ENCODE data around the gene PTPRT. TPM values are rescaled to one million over a fixed set of nuclear protein-coding genes. Genes with fewer than 3 reads are reported as not detected.

The PTPRT gene
- total and polyA plus RNA-seq, 2 of the 13 experiments (the other 11 are each of a cell fraction or from before 2014, with no cell fraction given) = under 0.01 to 0.09 TPM

DNA sequence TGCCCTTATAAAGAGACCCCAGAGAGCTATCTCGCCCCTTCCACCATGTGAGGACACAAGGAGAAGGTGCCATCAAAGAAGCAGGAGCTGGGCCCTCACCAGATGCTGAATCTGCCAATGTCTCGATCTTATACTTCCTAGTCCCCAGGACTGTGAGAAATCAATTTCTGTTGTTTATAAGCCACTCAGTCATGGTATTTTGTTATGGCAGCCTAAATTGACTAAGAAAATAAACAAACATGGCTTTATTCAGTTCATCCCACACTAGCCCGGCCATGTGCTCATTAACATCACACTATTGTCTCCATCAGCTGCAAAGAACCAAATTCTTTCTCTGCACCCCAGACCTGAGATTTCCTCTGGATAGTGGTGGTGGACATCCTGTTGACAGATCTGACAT lies 302.4 kb downstream of the PTPRT start (continued):
- TF ChIP-seq, protein P1, sequence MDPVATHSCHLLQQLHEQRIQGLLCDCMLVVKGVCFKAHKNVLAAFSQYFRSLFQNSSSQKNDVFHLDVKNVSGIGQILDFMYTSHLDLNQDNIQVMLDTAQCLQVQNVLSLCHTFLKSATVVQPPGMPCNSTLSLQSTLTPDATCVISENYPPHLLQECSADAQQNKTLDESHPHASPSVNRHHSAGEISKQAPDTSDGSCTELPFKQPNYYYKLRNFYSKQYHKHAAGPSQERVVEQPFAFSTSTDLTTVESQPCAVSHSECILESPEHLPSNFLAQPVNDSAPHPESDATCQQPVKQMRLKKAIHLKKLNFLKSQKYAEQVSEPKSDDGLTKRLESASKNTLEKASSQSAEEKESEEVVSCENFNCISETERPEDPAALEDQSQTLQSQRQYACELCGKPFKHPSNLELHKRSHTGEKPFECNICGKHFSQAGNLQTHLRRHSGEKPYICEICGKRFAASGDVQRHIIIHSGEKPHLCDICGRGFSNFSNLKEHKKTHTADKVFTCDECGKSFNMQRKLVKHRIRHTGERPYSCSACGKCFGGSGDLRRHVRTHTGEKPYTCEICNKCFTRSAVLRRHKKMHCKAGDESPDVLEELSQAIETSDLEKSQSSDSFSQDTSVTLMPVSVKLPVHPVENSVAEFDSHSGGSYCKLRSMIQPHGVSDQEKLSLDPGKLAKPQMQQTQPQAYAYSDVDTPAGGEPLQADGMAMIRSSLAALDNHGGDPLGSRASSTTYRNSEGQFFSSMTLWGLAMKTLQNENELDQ (CRISPR knock-in tag; IDR thresholded peaks at IDR 0.05; ENCODE audit: borderline replicate concordance) = no peak
- TF ChIP-seq ZNF780A (CRISPR knock-in tag; IDR thresholded peaks at IDR 0.05) (no peak), KLF15 (CRISPR knock-in tag; IDR thresholded peaks at IDR 0.05; ENCODE audit: borderline replicate concordance) (no peak), ZBTB38 (CRISPR knock-in tag; IDR thresholded peaks at IDR 0.05) (no peak), ZC3H13 (CRISPR knock-in tag; IDR thresholded peaks at IDR 0.05) (no peak)
- TF ChIP-seq, protein P2, sequence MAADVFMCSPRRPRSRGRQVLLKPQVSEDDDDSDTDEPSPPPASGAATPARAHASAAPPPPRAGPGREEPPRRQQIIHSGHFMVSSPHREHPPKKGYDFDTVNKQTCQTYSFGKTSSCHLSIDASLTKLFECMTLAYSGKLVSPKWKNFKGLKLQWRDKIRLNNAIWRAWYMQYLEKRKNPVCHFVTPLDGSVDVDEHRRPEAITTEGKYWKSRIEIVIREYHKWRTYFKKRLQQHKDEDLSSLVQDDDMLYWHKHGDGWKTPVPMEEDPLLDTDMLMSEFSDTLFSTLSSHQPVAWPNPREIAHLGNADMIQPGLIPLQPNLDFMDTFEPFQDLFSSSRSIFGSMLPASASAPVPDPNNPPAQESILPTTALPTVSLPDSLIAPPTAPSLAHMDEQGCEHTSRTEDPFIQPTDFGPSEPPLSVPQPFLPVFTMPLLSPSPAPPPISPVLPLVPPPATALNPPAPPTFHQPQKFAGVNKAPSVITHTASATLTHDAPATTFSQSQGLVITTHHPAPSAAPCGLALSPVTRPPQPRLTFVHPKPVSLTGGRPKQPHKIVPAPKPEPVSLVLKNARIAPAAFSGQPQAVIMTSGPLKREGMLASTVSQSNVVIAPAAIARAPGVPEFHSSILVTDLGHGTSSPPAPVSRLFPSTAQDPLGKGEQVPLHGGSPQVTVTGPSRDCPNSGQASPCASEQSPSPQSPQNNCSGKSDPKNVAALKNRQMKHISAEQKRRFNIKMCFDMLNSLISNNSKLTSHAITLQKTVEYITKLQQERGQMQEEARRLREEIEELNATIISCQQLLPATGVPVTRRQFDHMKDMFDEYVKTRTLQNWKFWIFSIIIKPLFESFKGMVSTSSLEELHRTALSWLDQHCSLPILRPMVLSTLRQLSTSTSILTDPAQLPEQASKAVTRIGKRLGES (CRISPR knock-in tag; IDR thresholded peaks at IDR 0.05; ENCODE audit: borderline replicate concordance) = no peak

DNA sequence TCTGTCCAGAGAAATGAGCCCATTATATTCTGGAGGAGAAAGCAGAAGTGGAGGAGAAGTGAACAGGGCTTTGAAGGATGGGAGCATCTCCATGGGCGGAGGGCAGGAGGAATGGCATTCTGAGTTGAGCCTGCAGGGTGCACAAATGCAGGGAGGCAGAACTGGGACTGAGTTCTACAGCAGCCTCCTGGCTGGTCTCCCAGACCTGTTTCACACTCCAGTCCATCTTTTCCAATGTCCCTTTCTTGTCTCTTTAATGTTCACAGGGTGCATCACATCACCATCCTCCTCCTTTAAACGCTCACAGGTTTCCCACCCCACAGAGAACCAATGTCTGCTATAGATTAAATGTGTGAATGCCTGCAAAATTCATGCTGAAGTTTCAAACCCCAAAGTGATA lies 302.9 kb downstream of the PTPRT start:
- Histone ChIP-seq H3K79me2 (ENCODE audit: insufficient read depth, low read length) (no peaks in the 10 kb centered on the region), H3K4me3 (replicated peaks in 1 of 3; ENCODE audit: insufficient read depth in 1 of 3, low read depth in 2 of 3, low read length in 3 of 3) (no peak overlapping the region), H3K4me1 (ENCODE audit: insufficient read depth, low read length) (no peaks in the 10 kb centered on the region), H3K27ac (ENCODE audit: extremely low read length, insufficient read depth, low read length) (no peak overlapping the region), H4K20me1 (ENCODE audit: insufficient read depth, low read length) (no peaks in the 10 kb centered on the region), H2AFZ (ENCODE audit: low read length) (no peak overlapping the region), H3K9ac (ENCODE audit: insufficient read depth, low read depth, low read length) (no peak overlapping the region), H3K27me3 (ENCODE audit: control insufficient read depth in 1 of 2, insufficient read depth in 2 of 2, low read length in 2 of 2) (no peaks in the 10 kb centered on the region), H3K9me3 (ENCODE audit: low read length) (peaks cover 32% of the 10 kb centered on the region), H3K36me3 (replicated peaks in 1 of 2; ENCODE audit: control insufficient read depth in 1 of 2, insufficient read depth in 2 of 2, low read length in 2 of 2) (no peaks in the 10 kb centered on the region), H3K4me2 (ENCODE audit: low read depth, low read length) (no peak overlapping the region)
- DNase-seq (ENCODE audit: low spot score) (no peak), ATAC-seq (no peak), FAIRE-seq (no peak)
- in situ Hi-C loops (cut with HindIII; ENCODE audit: extremely low pct_ligation_motif_present, low pct_unique_long_range_greater_than_20kb) (no loop called here), intact Hi-C loops (cut with micrococcal nuclease; ENCODE audit: unreplicated experiment) (no loop called here)
- 1% methylated on average over 2 of the region's 2 CpGs for WGBS (ENCODE audit: low lambda C conversion rate)
- TF ChIP-seq ASH2L (IDR thresholded peaks at IDR 0.05; ENCODE audit: insufficient read length, low read depth, low read length) = no peak
- no peak for TF ChIP-seq TARDBP (CRISPR knock-in tag; IDR thresholded peaks at IDR 0.05)
- no peak for TF ChIP-seq TOE1 (CRISPR knock-in tag; IDR thresholded peaks at IDR 0.05)
- TF ChIP-seq NFYC (CRISPR knock-in tag; IDR thresholded peaks at IDR 0.05) = no peak
- no peak for TF ChIP-seq FOSL1 (CRISPR knock-in tag; IDR thresholded peaks at IDR 0.05; ENCODE audit: borderline replicate concordance)
- TF ChIP-seq ZBTB38 (CRISPR knock-in tag; IDR thresholded peaks at IDR 0.05) = no peak
- TF ChIP-seq CENPX (CRISPR knock-in tag; IDR thresholded peaks at IDR 0.05) = no peak
- TF ChIP-seq BORCS8-MEF2B (CRISPR knock-in tag; IDR thresholded peaks at IDR 0.05) = no peak
- no peak for TF ChIP-seq RBM22 (optimal IDR thresholded peaks at IDR 0.05; ENCODE audit: low read length)
- no peak for TF ChIP-seq ZNF282 (IDR thresholded peaks at IDR 0.05; ENCODE audit: partially characterized antibody)
- no peak for TF ChIP-seq ZSCAN25 (CRISPR knock-in tag; IDR thresholded peaks at IDR 0.05)
- no peak for TF ChIP-seq GTF2F1 (IDR thresholded peaks at IDR 0.05; ENCODE audit: low read length)
- no TSS peak for BruUV-seq (replicated peaks)
- POLR2A ChIA-PET = no interaction called here
- CTCF ChIA-PET (ENCODE audit: low intra/inter-chr PET ratio, low total read pairs) = no interaction called here
